HFF-Myc (cell line): ENCODE measurements around the gene HOXC4.
A peak's percentile ranks its signal among the peaks of the same experiment; 100 is the strongest.

Experiments
- DNase-seq: peaks from one replicate; pipeline ENCODE4 v3.0.0-alpha.2; 2011; ENCODE audit warnings: low read depth; ENCODE audit errors: extremely low read depth
- H3K4me3 ChIP-seq: replicated peaks from 2 replicates; pipeline ENCODE4 v1.5.1; 2011; ENCODE audit warnings: low read depth, mild to moderate bottlenecking, control low read depth, low read length
- TF ChIP-seq, protein P1 (sequence below): IDR thresholded peaks from 2 replicates; pipeline ENCODE4 v1.5.1; 2012; ENCODE audit warnings: mild to moderate bottlenecking, low read depth, low read length, control low read depth; ENCODE audit errors: missing control alignments

Gene HOXC4

DNA sequence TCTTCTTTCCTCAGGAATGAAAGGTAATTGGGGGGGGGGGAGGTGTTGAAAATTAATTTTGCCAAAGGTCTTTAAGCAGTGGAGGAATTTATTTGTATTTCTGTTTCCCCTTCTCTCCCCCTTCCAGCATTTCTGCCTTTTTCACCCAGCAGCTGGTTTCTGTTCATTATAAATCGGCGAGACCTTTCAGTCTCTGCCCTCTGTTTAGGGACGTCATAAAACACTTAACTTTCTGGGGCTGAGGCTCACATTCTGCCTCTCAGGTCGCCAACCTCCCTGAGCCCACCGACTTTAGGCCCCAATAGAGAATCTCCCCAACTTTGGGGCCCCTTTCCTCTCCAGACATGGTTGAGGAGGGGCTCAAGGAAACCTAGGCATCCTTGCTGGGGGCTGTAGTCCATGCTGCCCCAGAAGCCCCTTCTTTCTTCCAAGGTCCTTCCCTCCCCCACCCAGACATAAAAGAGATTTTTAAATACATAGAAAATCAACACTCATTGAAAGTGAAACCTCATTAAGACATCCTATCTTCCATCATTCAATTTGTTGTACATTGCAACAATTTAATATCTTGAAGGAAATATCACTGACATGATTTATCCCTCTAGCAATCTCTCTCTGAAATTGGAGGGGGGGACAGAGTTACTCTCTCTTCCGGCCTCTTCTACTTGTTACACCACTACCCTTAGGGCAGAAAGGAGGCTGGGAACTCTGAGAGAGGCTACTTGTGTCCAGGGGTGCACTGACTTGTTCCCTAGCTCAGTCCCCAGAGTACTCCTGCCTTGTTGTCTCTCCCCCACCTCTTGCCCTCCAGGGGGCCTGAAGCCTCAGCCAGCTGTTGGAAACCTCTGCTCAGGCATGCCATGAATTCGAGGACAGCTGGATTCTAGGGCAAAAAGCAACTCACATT, 27.9 kb upstream of the HOXC4 start:
- H3K4me3 ChIP-seq = no peak overlapping the region
- TF ChIP-seq, protein P1, sequence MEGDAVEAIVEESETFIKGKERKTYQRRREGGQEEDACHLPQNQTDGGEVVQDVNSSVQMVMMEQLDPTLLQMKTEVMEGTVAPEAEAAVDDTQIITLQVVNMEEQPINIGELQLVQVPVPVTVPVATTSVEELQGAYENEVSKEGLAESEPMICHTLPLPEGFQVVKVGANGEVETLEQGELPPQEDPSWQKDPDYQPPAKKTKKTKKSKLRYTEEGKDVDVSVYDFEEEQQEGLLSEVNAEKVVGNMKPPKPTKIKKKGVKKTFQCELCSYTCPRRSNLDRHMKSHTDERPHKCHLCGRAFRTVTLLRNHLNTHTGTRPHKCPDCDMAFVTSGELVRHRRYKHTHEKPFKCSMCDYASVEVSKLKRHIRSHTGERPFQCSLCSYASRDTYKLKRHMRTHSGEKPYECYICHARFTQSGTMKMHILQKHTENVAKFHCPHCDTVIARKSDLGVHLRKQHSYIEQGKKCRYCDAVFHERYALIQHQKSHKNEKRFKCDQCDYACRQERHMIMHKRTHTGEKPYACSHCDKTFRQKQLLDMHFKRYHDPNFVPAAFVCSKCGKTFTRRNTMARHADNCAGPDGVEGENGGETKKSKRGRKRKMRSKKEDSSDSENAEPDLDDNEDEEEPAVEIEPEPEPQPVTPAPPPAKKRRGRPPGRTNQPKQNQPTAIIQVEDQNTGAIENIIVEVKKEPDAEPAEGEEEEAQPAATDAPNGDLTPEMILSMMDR = no peak
- no peak for DNase-seq

DNA sequence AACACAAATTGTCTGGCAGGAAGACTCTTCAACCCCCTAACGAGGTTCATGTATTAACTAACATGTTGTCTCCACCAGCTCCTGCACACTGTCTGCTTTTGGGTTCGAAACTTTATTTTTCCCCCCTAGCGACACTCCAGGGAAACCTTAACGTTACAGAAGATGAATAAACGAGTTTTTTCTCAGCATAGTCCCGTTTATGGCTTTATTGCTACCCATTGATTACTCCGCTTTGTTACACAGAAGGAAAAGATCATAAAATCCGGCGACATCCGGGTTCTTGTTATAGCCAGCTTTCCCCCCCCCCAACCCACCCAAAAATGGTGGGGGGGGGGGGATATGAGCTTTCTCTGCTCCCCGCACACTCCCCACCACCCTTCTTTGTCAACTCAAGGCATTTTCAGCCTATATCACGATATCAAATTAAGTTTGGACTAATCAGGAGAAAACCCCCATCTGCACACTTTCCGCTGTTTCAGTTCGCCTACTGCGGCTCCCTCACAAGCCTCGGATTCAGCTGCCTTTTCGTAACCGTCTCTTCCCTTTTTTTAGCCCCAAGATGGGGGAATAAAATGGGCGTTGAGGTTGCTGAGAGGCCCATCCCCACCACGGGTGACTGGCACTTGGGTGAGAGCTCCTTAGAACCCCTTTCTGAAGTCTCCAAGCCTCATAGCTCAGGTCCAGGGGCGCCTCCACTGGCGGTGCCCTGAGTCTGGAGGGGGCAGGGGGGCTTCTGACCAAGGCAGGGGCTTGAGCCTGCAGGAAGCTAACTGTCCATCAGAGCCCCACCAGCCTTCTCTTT, 26.8 kb upstream of the HOXC4 start:
- no peak overlapping the region for H3K4me3 ChIP-seq
- TF ChIP-seq, protein P1 = no peak
- DNase-seq = no peak

DNA sequence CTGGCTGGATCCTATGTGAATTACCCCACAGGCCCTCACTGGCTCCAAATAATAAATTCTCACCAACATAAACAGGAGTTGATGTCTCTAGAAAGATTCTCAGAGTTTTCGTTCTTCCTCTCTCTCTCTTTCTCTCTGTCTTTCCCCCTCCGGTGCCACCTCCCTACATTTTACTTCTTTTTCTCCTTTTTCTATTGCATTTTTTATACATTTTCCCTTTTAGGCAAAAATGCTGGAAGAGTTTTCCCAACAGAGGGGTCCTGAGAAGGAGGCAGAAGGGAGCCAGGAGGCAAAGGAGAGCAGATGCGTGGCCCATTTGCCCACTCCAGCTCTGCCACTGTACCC, 26.2 kb upstream of the HOXC4 start:
- TF ChIP-seq, protein P1 = no peak
- no peak overlapping the region for H3K4me3 ChIP-seq
- no peak for DNase-seq

DNA sequence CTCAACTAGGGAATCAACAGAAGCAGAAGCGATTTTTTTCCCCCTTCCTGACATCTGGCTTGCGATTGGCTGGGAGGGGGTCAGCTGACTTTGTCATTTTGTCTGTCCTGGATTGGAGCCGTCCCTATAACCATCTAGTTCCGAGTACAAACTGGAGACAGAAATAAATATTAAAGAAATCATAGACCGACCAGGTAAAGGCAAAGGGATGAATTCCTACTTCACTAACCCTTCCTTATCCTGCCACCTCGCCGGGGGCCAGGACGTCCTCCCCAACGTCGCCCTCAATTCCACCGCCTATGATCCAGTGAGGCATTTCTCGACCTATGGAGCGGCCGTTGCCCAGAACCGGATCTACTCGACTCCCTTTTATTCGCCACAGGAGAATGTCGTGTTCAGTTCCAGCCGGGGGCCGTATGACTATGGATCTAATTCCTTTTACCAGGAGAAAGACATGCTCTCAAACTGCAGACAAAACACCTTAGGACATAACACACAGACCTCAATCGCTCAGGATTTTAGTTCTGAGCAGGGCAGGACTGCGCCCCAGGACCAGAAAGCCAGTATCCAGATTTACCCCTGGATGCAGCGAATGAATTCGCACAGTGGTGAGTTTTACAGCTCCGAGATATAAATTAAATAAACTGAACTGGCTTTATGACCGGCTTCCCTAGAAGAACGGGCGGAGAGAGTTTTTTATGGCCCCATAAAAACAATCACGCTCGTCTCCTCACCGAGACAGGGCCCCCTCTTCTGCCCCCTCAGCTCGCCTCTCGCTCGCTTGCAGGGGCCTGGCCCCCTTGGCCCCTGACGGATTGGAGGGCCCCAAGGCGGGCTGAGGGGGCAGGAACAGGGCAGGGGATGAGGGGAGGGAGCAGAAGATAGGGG, 25.1 kb upstream of the HOXC4 start, which contains the start of gene HOXC6:
Gene HOXC6 (plus strand): TSS at position 127 of the 888 bp plus-strand sequence. CDS start 82 bp downstream, at position 209.
- no peak for DNase-seq
- TF ChIP-seq, protein P1 = no peak
- H3K4me3 ChIP-seq = peak within 1 kb of the TSS; percentile 19

DNA sequence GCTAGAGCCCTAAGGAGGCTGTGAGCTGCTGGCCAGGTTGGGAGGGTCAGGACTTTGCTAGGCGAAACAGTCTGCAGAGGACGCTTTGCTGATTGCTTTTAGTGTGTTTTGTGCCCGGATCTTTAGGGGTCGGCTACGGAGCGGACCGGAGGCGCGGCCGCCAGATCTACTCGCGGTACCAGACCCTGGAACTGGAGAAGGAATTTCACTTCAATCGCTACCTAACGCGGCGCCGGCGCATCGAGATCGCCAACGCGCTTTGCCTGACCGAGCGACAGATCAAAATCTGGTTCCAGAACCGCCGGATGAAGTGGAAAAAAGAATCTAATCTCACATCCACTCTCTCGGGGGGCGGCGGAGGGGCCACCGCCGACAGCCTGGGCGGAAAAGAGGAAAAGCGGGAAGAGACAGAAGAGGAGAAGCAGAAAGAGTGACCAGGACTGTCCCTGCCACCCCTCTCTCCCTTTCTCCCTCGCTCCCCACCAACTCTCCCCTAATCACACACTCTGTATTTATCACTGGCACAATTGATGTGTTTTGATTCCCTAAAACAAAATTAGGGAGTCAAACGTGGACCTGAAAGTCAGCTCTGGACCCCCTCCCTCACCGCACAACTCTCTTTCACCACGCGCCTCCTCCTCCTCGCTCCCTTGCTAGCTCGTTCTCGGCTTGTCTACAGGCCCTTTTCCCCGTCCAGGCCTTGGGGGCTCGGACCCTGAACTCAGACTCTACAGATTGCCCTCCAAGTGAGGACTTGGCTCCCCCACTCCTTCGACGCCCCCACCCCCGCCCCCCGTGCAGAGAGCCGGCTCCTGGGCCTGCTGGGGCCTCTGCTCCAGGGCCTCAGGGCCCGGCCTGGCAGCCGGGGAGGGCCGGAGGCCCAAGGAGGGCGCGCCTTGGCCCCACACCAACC, 23.9 kb upstream of the HOXC4 start:
- DNase-seq = no peak
- TF ChIP-seq, protein P1 = no peak
- H3K4me3 ChIP-seq = no peak overlapping the region
